ENCODE measurements around the gene GUCA1A.
"Not testable (repeated sequence)": the region's sequence is repeated elsewhere in the genome, so short reads cannot be mapped to it uniquely, and the experiment has no call there.

GUCA1A gene

DNA sequence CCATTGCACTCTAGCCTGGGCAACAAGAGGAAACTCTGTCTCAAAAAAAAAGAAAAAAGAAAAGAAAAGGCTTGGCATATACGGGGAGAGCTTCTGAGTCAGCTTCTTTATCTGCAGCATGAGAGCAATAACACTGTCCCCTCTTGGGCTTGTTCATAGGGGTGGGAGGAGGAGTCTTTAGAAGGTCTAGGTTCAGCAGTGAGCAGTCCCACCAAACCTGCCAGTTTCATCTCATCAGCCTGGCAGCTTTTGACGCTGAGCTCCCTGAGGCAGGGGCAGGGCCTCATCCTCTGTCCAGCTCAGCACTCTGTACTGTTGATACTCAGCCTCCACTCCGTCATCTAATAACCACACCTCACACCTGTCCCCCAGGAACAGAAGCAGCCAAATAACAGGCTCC, 25.1 kb upstream of the GUCA1A start:
- H3K27ac ChIP-seq = no peak overlapping the region
- TF ChIP-seq, protein P1, sequence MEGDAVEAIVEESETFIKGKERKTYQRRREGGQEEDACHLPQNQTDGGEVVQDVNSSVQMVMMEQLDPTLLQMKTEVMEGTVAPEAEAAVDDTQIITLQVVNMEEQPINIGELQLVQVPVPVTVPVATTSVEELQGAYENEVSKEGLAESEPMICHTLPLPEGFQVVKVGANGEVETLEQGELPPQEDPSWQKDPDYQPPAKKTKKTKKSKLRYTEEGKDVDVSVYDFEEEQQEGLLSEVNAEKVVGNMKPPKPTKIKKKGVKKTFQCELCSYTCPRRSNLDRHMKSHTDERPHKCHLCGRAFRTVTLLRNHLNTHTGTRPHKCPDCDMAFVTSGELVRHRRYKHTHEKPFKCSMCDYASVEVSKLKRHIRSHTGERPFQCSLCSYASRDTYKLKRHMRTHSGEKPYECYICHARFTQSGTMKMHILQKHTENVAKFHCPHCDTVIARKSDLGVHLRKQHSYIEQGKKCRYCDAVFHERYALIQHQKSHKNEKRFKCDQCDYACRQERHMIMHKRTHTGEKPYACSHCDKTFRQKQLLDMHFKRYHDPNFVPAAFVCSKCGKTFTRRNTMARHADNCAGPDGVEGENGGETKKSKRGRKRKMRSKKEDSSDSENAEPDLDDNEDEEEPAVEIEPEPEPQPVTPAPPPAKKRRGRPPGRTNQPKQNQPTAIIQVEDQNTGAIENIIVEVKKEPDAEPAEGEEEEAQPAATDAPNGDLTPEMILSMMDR (conservative IDR thresholded peaks at IDR 0.05) = no peak

- H3K27ac ChIP-seq = no peak overlapping the region
- TF ChIP-seq, protein P1 (conservative IDR thresholded peaks at IDR 0.05) = no peak
Observed at GRCh38 chr6:42150254-42150653, 22.9 kb upstream of the GUCA1A start.

DNA sequence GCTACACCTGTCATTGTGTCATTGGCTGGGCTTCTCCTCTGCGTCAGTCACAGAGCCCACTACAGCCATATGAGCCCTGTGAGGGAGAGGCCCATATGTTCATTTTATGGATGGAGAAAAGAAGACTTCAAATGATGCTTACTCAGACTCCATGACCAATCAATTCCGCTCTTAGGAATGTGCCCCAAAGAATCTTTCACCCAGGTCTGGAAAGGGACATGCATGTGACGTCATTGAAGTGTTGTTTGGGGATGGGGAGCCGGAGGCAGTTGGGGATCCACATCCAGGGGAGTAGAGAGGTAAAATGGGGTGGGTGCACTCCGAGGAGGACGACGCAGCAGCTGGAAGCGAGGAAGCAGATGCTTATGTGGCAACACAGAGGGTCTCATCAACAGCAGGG, 21.1 kb upstream of the GUCA1A start:
- TF ChIP-seq, protein P1 (conservative IDR thresholded peaks at IDR 0.05) = no peak
- H3K27ac ChIP-seq = no peak overlapping the region

GRCh38 chr6:42152528-42153213, 20.5 kb upstream of the GUCA1A start:
- H3K27ac ChIP-seq = not testable (repeated sequence)

GRCh38 chr6:42153921-42154320, 19.2 kb upstream of the GUCA1A start:
- TF ChIP-seq, protein P1 (conservative IDR thresholded peaks at IDR 0.05) = no peak

DNA sequence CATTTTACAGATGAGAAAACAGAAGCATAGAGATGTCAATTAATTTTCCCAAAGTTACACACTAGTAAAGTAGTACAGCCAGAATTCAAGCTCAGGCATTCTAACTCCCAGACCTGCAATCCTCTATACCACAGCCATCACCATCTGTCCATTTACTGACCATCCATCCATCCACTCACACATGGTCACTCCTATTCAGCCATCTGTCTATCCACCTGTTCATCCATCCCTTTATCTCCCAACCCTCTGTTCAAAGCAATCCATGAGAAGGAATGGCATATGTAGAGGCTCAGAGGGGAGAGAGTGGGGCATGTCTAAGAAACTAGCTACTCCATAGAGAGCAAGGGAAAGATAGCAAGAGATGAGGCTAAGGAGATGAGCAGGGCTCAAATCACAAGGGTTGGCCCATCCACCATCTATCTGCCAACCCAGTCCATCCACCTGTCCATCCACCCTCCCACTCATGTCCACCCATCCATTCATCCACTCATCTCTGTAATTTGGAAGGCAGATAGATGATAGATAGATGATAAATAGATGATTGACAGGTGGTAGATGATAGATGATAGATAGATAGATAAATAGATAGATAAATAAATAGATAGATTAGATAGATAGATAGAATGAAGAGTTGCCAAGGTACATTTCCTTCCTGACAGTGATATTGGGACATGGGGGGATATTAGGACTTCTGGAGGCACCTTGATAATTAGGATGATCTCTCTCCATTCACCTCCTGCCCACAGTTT, 18.5 kb upstream of the GUCA1A start:
- TF ChIP-seq, protein P1 (conservative IDR thresholded peaks at IDR 0.05) = no peak
- H3K27ac ChIP-seq = no peak overlapping the region

More at GRCh38 chr6:42153921-42154320, 19.2 kb upstream of the GUCA1A start:
- H3K27ac ChIP-seq = no peak overlapping the region

GRCh38 chr6:42155293-42155692, 17.9 kb upstream of the GUCA1A start:
- no peak overlapping the region for H3K27ac ChIP-seq
- TF ChIP-seq, protein P1 (conservative IDR thresholded peaks at IDR 0.05) = no peak

GRCh38 chr6:42156638-42157037, 16.5 kb upstream of the GUCA1A start:
- TF ChIP-seq, protein P1 (conservative IDR thresholded peaks at IDR 0.05) = no peak
- no peak overlapping the region for H3K27ac ChIP-seq

All from VCaP (cell line).